NT2/D1 (cell line): ENCODE measurements around the gene ADAM29.

Experiments used
- SUZ12 ChIP-seq: IDR thresholded peaks from 2 replicates; pipeline ENCODE4 v1.6.1; 2011; ENCODE audit not compliant: insufficient read length, insufficient read depth; ENCODE audit errors: extremely low read depth
- YY1 ChIP-seq: IDR thresholded peaks from 2 replicates; pipeline ENCODE4 v1.6.1; 2011; ENCODE audit not compliant: insufficient read length, insufficient read depth
- ZNF274 ChIP-seq: IDR thresholded peaks from 2 replicates; pipeline ENCODE4 v1.6.1; 2011; ENCODE audit warnings: mild to moderate bottlenecking, low read depth, low read length

- TF ChIP-seq YY1 (no peak), SUZ12 (no peak), ZNF274 (no peak)
These were observed 75.8 kb downstream of the ADAM29 start for GRCh38 chr4:174993916-174994315.
